ENCODE results near the gene PROCA1. TPM values are rescaled to one million over a fixed set of nuclear protein-coding genes. Genes with fewer than 3 reads are reported as not detected.

PROCA1 gene
- total RNA-seq, 1 experiment from 2014 or later, result 14.2 TPM

- Histone ChIP-seq H3K27ac (no peak overlapping the region), H3K4me3 (no peak overlapping the region), H3K36me3 (ENCODE audit: low read depth) (peaks cover 4% of the 10 kb centered on the region; the same call in 1 of the 2 replicates), H3K79me2 (ENCODE audit: low read depth) (no peaks in the 10 kb centered on the region), H3K27me3 (ENCODE audit: insufficient read depth, low read depth) (no peaks in the 10 kb centered on the region), H4K20me1 (ENCODE audit: insufficient read depth) (no peaks in the 10 kb centered on the region), H3K9me2 (ENCODE audit: insufficient read depth) (no peaks in the 10 kb centered on the region), H2AFZ (no peak overlapping the region), H3K4me2 (no peak overlapping the region), H3F3A (ENCODE audit: insufficient read depth, low read depth) (peaks cover 8% of the 10 kb centered on the region; the same call in 1 of the 2 replicates), H3K4me1 (replicated peaks; ENCODE audit: insufficient read depth) (no peaks in the 10 kb centered on the region), H3K9me3 (ENCODE audit: insufficient read depth, low read depth) (no peaks in the 10 kb centered on the region)
- no TSS peak for BruUV-seq (replicated peaks)
- CTCF ChIA-PET, result no interaction called here
- no peak for TF ChIP-seq CTCF (conservative IDR thresholded peaks at IDR 0.05)
- TF ChIP-seq EZH2 (IDR thresholded peaks at IDR 0.05; ENCODE audit: low read depth), result no peak
- POLR2A ChIA-PET (ENCODE audit: unreplicated experiment), result no interaction called here
- DNase-seq, result no peak
- intact Hi-C loops (cut with micrococcal nuclease; ENCODE audit: unreplicated experiment), result no loop called here
Measured at GRCh38 chr17:28698253-28698941, 13.3 kb downstream of the PROCA1 start.

- H3K4me3 ChIP-seq, result no peak overlapping the region
- ChIA-PET POLR2A (ENCODE audit: unreplicated experiment) (no interaction called here), CTCF (no interaction called here)
- intact Hi-C loops (cut with micrococcal nuclease; ENCODE audit: unreplicated experiment), result no loop called here
- H3K9me2 ChIP-seq (ENCODE audit: insufficient read depth), result no peaks in the 10 kb centered on the region
- H3K9me3 ChIP-seq (ENCODE audit: insufficient read depth, low read depth), result no peaks in the 10 kb centered on the region
- 0 out of 2 replicates have a peak, but pooled peaks cover 3% of the 10 kb centered on the region for H3F3A ChIP-seq (ENCODE audit: insufficient read depth, low read depth)
- H3K79me2 ChIP-seq (ENCODE audit: low read depth), result no peaks in the 10 kb centered on the region
- no peaks in the 10 kb centered on the region for H3K4me1 ChIP-seq (replicated peaks; ENCODE audit: insufficient read depth)
- peaks cover 24% of the 10 kb centered on the region for H3K36me3 ChIP-seq (ENCODE audit: low read depth)
- H2AFZ ChIP-seq, result no peak overlapping the region
- H4K20me1 ChIP-seq (ENCODE audit: insufficient read depth), result no peaks in the 10 kb centered on the region
- H3K27me3 ChIP-seq (ENCODE audit: insufficient read depth, low read depth), result no peaks in the 10 kb centered on the region
- BruUV-seq (replicated peaks), result no TSS peak
- no peak for TF ChIP-seq CTCF (conservative IDR thresholded peaks at IDR 0.05)
- no peak overlapping the region for H3K27ac ChIP-seq
- DNase-seq, result no peak
- no peak overlapping the region for H3K4me2 ChIP-seq
Measured at GRCh38 chr17:28693869-28694268, 17.8 kb downstream of the PROCA1 start.

- no peak for DNase-seq
- Histone ChIP-seq H3K4me2 (no peak overlapping the region), H2AFZ (no peak overlapping the region), H3K27ac (no peak overlapping the region), H3K36me3 (ENCODE audit: low read depth) (peaks cover 46% of the 10 kb centered on the region), H4K20me1 (ENCODE audit: insufficient read depth) (no peaks in the 10 kb centered on the region; the same call in 1 of the 2 replicates), H3K79me2 (ENCODE audit: low read depth) (no peaks in the 10 kb centered on the region), H3K9me3 (ENCODE audit: insufficient read depth, low read depth) (no peaks in the 10 kb centered on the region), H3F3A (ENCODE audit: insufficient read depth, low read depth) (no peaks in the 10 kb centered on the region; the same call in 1 of the 2 replicates), H3K9me2 (ENCODE audit: insufficient read depth) (no peaks in the 10 kb centered on the region), H3K4me1 (replicated peaks; ENCODE audit: insufficient read depth) (no peaks in the 10 kb centered on the region), H3K4me3 (no peak overlapping the region), H3K27me3 (ENCODE audit: insufficient read depth, low read depth) (no peaks in the 10 kb centered on the region)
- POLR2A ChIA-PET (ENCODE audit: unreplicated experiment), result no interaction called here
- intact Hi-C loops (cut with micrococcal nuclease; ENCODE audit: unreplicated experiment), result no loop called here
- TF ChIP-seq CTCF (conservative IDR thresholded peaks at IDR 0.05), result no peak
- TF ChIP-seq EZH2 (IDR thresholded peaks at IDR 0.05; ENCODE audit: low read depth), result no peak
- CTCF ChIA-PET, result interaction anchor here (0.6 kb wide), 1 partner anchor 48 kb away, joined by 3 read pairs; no protein-coding TSS in a partner anchor
- no TSS peak for BruUV-seq (replicated peaks)
Measured at GRCh38 chr17:28689011-28689410, 22.7 kb downstream of the PROCA1 start.
